Measurements from ENCODE around the gene RAD51B.
A peak's percentile ranks its signal among the peaks of the same experiment; 100 is the strongest.

RAD51B gene

DNA sequence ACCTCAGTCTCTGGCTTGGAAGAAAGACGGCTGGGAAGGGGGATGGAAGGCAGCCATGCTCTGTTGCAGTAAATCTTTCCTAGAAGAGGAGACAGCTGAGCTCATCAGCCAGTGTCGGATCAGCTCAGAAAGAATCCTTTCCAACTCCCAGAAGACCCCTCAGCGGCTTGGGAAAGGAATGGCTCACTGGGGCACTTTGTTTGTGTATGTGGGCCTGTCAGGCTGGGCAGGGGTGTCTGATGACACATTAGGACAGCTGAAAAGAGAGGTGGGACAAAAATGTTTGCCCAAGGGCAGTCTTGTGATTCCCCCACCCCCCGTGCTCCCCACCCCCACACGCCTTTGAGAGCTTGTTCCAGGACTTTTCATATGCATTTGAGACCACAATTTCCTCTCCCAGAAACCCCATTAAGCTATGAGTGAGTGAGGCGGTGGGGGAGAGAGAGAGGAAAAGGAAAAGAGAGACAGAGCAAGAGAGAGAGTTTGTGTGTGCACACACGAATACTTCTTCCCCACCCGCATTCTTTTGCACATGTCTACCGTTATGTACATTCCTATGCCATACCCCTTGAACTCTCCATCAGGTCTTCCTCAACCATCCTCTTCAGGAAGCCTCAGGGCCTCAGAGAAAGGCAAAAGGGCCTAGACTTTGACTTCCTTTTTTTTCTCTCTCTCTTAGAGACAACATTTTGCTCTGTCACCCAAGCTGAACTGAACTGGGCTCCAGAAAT is 774.4 kb downstream of the RAD51B start:
- WGBS, 2 experiments (ENCODE audit: insufficient coverage in 2 of 2) = 29 to 50% methylated on average over 1 of the region's 9 CpGs
- Histone ChIP-seq H3K4me1 (ENCODE audit: control insufficient read depth, insufficient read depth, low read length, poor library complexity, severe bottlenecking) (peaks cover 50% of the 10 kb centered on the region), H3K9me3 (ENCODE audit: control insufficient read depth, low read length) (no peaks in the 10 kb centered on the region), H3K36me3 (ENCODE audit: control insufficient read depth, insufficient read depth, low read length) (no peaks in the 10 kb centered on the region), H3K27ac (ENCODE audit: low read depth, low read length, severe bottlenecking) (peak overlapping the region; percentile 83), H3K4me3 (ENCODE audit: extremely low read depth, insufficient read depth, low read length, poor library complexity, severe bottlenecking) (no peak overlapping the region)

GRCh38 chr14:68594737-68595380 is 775.3 kb downstream of the RAD51B start:
- Histone ChIP-seq H3K4me1 (ENCODE audit: control insufficient read depth, insufficient read depth, low read length, poor library complexity, severe bottlenecking) (peaks cover 50% of the 10 kb centered on the region), H3K4me3 (ENCODE audit: extremely low read depth, insufficient read depth, low read length, poor library complexity, severe bottlenecking) (no peak overlapping the region), H3K27ac (ENCODE audit: low read depth, low read length, severe bottlenecking) (peak overlapping the region; percentile 83), H3K9me3 (ENCODE audit: control insufficient read depth, low read length) (no peaks in the 10 kb centered on the region), H3K36me3 (ENCODE audit: control insufficient read depth, insufficient read depth, low read length) (no peaks in the 10 kb centered on the region)
- WGBS, 2 experiments (ENCODE audit: insufficient coverage in 2 of 2) = 85 to 94% methylated on average over 5 to 6 of the region's 6 CpGs

DNA sequence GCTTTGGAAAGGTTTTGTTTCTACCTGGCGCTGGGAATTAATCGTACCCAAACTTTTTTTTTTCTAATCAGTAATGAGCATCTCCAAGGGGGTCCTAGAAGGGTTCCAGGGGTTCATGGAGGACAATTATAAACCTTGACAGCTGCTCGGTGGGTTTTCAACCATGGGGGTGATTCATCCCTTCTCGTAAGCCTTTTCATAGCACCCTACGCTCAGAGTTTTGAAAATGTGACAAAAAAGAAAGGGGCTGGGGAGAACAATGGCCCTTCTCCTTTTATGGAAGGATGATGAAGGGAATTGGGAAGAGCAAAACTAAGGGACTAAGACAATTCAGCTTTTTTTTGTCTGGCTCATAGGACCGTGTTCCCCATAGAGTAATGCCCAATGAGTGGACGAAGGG is 776.6 kb downstream of the RAD51B start:
- Histone ChIP-seq H3K36me3 (ENCODE audit: control insufficient read depth, insufficient read depth, low read length) (no peaks in the 10 kb centered on the region), H3K9me3 (ENCODE audit: control insufficient read depth, low read length) (no peaks in the 10 kb centered on the region), H3K27ac (ENCODE audit: low read depth, low read length, severe bottlenecking) (no peak overlapping the region), H3K4me1 (ENCODE audit: control insufficient read depth, insufficient read depth, low read length, poor library complexity, severe bottlenecking) (peaks cover 47% of the 10 kb centered on the region), H3K4me3 (ENCODE audit: extremely low read depth, insufficient read depth, low read length, poor library complexity, severe bottlenecking) (no peak overlapping the region)
- WGBS, 2 experiments (ENCODE audit: insufficient coverage in 2 of 2) = 78 to 90% methylated on average over 3 to 4 of the region's 7 CpGs

DNA sequence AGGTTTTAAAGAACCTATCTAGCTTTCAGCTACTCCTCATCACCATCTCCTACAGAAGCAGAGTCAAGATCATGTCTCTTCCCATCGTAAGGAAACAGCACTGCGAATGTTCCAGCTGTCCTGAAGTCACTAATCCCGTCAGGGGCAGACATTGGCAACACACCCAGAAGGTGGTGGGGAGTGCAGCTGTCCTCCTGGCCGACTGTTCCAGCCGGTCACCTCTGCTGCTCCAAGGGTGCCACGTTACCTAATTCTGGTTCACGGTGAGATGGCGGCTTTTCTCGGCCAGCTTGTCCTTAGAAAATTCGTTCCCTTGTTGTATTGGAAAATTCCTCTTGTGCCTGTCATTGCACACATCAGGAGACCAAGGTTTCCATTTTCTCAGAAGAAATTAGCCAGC is 777.1 kb downstream of the RAD51B start:
- no peak overlapping the region for H3K4me3 ChIP-seq (ENCODE audit: extremely low read depth, insufficient read depth, low read length, poor library complexity, severe bottlenecking)
- no peaks in the 10 kb centered on the region for H3K9me3 ChIP-seq (ENCODE audit: control insufficient read depth, low read length)
- no peak overlapping the region for H3K27ac ChIP-seq (ENCODE audit: low read depth, low read length, severe bottlenecking)
- H3K4me1 ChIP-seq (ENCODE audit: control insufficient read depth, insufficient read depth, low read length, poor library complexity, severe bottlenecking) = peaks cover 47% of the 10 kb centered on the region
- 89 to 93% methylated on average over 10 of the region's 10 CpGs for WGBS, 2 experiments (ENCODE audit: insufficient coverage in 2 of 2)
- H3K36me3 ChIP-seq (ENCODE audit: control insufficient read depth, insufficient read depth, low read length) = no peaks in the 10 kb centered on the region

- Histone ChIP-seq H3K9me3 (ENCODE audit: control insufficient read depth, low read length) (no peaks in the 10 kb centered on the region), H3K4me1 (ENCODE audit: control insufficient read depth, insufficient read depth, low read length, poor library complexity, severe bottlenecking) (peaks cover 43% of the 10 kb centered on the region), H3K27ac (ENCODE audit: low read depth, low read length, severe bottlenecking) (peak overlapping the region; percentile 96), H3K36me3 (ENCODE audit: control insufficient read depth, insufficient read depth, low read length) (no peaks in the 10 kb centered on the region), H3K4me3 (ENCODE audit: extremely low read depth, insufficient read depth, low read length, poor library complexity, severe bottlenecking) (no peak overlapping the region)
- WGBS, 2 experiments (ENCODE audit: insufficient coverage in 2 of 2) = 100% methylated on average over 1 of the region's 2 CpGs; no CpG with 5 or more reads in 1 of the 2 experiments
These were observed 778.5 kb downstream of the RAD51B start for GRCh38 chr14:68598089-68598488.

GRCh38 chr14:68598621-68599447 is 779.3 kb downstream of the RAD51B start:
- Histone ChIP-seq H3K27ac (ENCODE audit: low read depth, low read length, severe bottlenecking) (peak overlapping the region; percentile 96), H3K36me3 (ENCODE audit: control insufficient read depth, insufficient read depth, low read length) (no peaks in the 10 kb centered on the region), H3K4me3 (ENCODE audit: extremely low read depth, insufficient read depth, low read length, poor library complexity, severe bottlenecking) (no peak overlapping the region), H3K9me3 (ENCODE audit: control insufficient read depth, low read length) (no peaks in the 10 kb centered on the region), H3K4me1 (ENCODE audit: control insufficient read depth, insufficient read depth, low read length, poor library complexity, severe bottlenecking) (peaks cover 40% of the 10 kb centered on the region)
- WGBS, 2 experiments (ENCODE audit: insufficient coverage in 2 of 2) = 65 to 68% methylated on average over 11 to 13 of the region's 22 CpGs

DNA sequence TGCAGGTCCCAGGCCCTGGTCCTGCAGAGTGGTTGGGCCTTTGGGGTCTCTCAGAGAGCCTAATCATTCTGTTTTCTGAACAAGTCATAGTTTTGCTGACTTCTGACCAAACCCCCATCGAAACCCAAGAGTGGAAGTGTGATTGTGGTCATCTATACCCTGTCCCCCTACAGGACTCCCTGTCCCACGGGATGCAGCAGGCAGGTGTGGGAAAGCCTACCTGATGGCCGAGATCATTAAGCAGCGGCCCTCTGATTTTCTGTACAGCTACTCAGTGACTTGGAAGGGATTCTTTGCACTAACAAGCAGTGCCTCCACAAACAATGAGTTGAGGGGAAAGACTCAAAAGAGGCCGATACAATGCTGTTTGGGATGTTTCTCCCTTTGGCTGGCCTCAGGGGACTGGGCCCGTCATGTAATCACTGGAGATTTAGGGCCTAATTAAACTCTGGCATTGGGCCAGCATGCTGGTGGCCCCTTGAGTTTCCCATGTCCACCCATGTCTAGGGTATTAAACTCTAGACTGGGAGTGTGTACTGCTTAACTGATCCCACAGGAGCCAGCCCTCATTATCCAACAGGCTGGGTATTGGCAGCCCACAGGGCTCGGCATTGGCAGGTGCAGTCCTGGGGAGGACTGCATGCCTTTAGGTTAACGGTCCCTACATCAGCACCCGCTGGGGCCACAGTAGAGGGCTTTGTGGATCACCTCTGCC is 780.5 kb downstream of the RAD51B start:
- Histone ChIP-seq H3K36me3 (ENCODE audit: control insufficient read depth, insufficient read depth, low read length) (no peaks in the 10 kb centered on the region), H3K4me3 (ENCODE audit: extremely low read depth, insufficient read depth, low read length, poor library complexity, severe bottlenecking) (no peak overlapping the region), H3K9me3 (ENCODE audit: control insufficient read depth, low read length) (peaks cover 10% of the 10 kb centered on the region), H3K27ac (ENCODE audit: low read depth, low read length, severe bottlenecking) (no peak overlapping the region), H3K4me1 (ENCODE audit: control insufficient read depth, insufficient read depth, low read length, poor library complexity, severe bottlenecking) (peaks cover 33% of the 10 kb centered on the region)
- WGBS, 2 experiments (ENCODE audit: insufficient coverage in 2 of 2) = 93 to 100% methylated on average over 5 of the region's 9 CpGs

DNA sequence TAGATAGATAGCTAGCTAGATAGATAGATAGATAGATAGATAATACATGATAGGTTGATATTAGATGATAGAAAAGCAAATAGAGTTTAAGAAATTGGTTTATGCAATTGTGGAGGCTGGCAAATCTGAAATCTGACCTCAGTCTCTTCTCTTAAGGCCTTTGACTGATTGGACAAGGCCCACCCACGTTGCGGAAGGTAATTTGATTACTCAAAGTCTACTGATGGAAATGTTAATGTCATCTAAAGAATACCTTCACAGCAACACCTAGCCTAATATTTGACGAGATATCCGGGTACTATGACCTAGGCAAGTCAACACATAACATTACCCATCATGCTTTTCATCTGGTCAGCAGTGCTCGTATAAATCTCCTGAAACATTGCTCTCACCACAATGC is 782.9 kb downstream of the RAD51B start:
- Histone ChIP-seq H3K4me1 (ENCODE audit: control insufficient read depth, insufficient read depth, low read length, poor library complexity, severe bottlenecking) (peaks cover 41% of the 10 kb centered on the region), H3K4me3 (ENCODE audit: extremely low read depth, insufficient read depth, low read length, poor library complexity, severe bottlenecking) (no peak overlapping the region), H3K36me3 (ENCODE audit: control insufficient read depth, insufficient read depth, low read length) (no peaks in the 10 kb centered on the region), H3K9me3 (ENCODE audit: control insufficient read depth, low read length) (peaks cover 18% of the 10 kb centered on the region), H3K27ac (ENCODE audit: low read depth, low read length, severe bottlenecking) (no peak overlapping the region)
- 77 to 81% methylated on average over 3 of the region's 5 CpGs for WGBS, 2 experiments (ENCODE audit: insufficient coverage in 2 of 2)

DNA sequence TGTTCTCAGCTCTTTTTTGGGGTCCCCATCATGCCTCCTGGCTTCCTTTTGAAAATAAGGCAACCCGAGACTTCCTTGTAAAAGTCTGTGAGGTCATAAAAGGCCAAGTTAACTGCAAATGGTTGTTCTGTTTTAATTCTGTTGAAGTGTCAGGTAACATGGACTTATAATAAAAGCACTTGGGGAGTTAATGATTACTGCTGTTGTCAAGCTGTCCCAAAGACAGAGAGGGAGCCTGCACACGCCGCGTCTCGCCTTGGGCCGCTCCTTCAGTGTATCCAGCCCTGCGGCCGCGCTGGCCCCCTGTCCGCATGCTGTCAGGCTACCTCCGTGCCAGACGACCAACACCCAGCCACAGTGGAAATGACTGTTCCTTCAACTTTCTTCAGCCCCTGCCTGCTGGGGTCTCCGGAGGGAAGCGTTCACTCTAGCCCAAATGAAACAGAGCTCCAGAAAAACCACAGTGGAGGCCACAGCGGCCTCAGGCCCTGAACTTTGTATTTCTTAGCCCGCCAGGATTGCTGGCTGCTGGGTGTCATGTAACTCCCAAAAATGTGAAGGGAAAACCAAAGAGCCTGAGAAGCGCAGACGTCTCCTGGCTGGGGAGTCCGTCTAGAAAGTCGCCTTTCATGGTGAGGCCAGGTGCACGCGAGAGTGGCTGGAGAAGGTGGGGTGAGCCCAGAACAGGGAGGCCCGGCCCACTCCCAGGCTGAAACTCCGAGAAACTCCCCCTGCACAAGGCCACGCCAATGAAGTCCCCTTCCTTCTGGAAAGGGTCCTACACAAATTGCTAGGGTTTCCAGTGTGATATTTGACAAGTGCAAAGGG is 784.2 kb downstream of the RAD51B start:
- Histone ChIP-seq H3K4me3 (ENCODE audit: extremely low read depth, insufficient read depth, low read length, poor library complexity, severe bottlenecking) (no peak overlapping the region), H3K9me3 (ENCODE audit: control insufficient read depth, low read length) (peaks cover 18% of the 10 kb centered on the region), H3K4me1 (ENCODE audit: control insufficient read depth, insufficient read depth, low read length, poor library complexity, severe bottlenecking) (peaks cover 46% of the 10 kb centered on the region), H3K27ac (ENCODE audit: low read depth, low read length, severe bottlenecking) (no peak overlapping the region), H3K36me3 (ENCODE audit: control insufficient read depth, insufficient read depth, low read length) (no peaks in the 10 kb centered on the region)
- 92 to 96% methylated on average over 23 to 24 of the region's 25 CpGs for WGBS, 2 experiments (ENCODE audit: insufficient coverage in 2 of 2)

GRCh38 chr14:68604361-68604730 is 784.8 kb downstream of the RAD51B start:
- H3K4me3 ChIP-seq (ENCODE audit: extremely low read depth, insufficient read depth, low read length, poor library complexity, severe bottlenecking) = no peak overlapping the region
- H3K9me3 ChIP-seq (ENCODE audit: control insufficient read depth, low read length) = peaks cover 18% of the 10 kb centered on the region
- peaks cover 44% of the 10 kb centered on the region for H3K4me1 ChIP-seq (ENCODE audit: control insufficient read depth, insufficient read depth, low read length, poor library complexity, severe bottlenecking)
- 95 to 100% methylated on average over 9 of the region's 9 CpGs for WGBS, 2 experiments (ENCODE audit: insufficient coverage in 2 of 2)
- H3K27ac ChIP-seq (ENCODE audit: low read depth, low read length, severe bottlenecking) = no peak overlapping the region
- no peaks in the 10 kb centered on the region for H3K36me3 ChIP-seq (ENCODE audit: control insufficient read depth, insufficient read depth, low read length)

Measured in mesodermal cell (in vitro differentiated cells).